DOHH2 (cell line): ENCODE results near the gene KCNH5.

Source experiments
- H3F3A ChIP-seq: fragments of 200-600 bp; sonication (generic), shearing (Covaris generic); 2 replicates; pipeline ENCODE4 v1.6.0; 2016; ENCODE audit warnings: antibody characterized with exemption, mild to moderate bottlenecking; ENCODE audit not compliant: control insufficient read depth, insufficient read depth
- H3K27ac ChIP-seq: fragments of 200-600 bp; sonication (generic); 2 replicates; pipeline ENCODE4 v1.5.1; 2014; ENCODE audit warnings: low read depth, mild to moderate bottlenecking, low read length, moderate library complexity
- H3K27me3 ChIP-seq: fragments of 200-600 bp; sonication (generic); 2 replicates; pipeline ENCODE4 v1.6.1; 2014; ENCODE audit warnings: mild to moderate bottlenecking, low read length, mixed read lengths; ENCODE audit not compliant: control insufficient read depth
- H3K36me3 ChIP-seq: fragments of 200-600 bp; sonication (generic); 2 replicates; pipeline ENCODE4 v1.6.1; 2014; ENCODE audit warnings: mild to moderate bottlenecking, low read length, moderate library complexity, mixed read lengths; ENCODE audit not compliant: control insufficient read depth
- H3K4me1 ChIP-seq: fragments of 200-600 bp; sonication (generic); 2 replicates; pipeline ENCODE4 v1.6.1; 2014; ENCODE audit warnings: mild to moderate bottlenecking, low read length, mixed read lengths; ENCODE audit not compliant: control insufficient read depth
- H3K4me2 ChIP-seq: fragments of 200-600 bp; sonication (generic); 2 replicates; pipeline ENCODE4 v1.6.0; 2014; ENCODE audit warnings: mild to moderate bottlenecking, low read length, moderate library complexity
- H3K4me3 ChIP-seq: fragments of 200-600 bp; sonication (generic); 2 replicates; pipeline ENCODE4 v1.5.1; 2014; ENCODE audit warnings: mild to moderate bottlenecking, low read length, mixed read lengths
- H3K79me2 ChIP-seq: fragments of 200-600 bp; sonication (generic); 2 replicates; pipeline ENCODE4 v1.6.1; 2014; ENCODE audit warnings: mild to moderate bottlenecking, low read length, mixed read lengths; ENCODE audit not compliant: control insufficient read depth
- H3K9me2 ChIP-seq: fragments of 200-600 bp; sonication (generic); replicated peaks from 2 replicates; pipeline ENCODE4 v1.6.1; 2014; ENCODE audit warnings: mild to moderate bottlenecking, low read length, mixed read lengths; ENCODE audit not compliant: control insufficient read depth
- H3K9me3 ChIP-seq: fragments of 200-600 bp; sonication (generic); 2 replicates; pipeline ENCODE4 v1.6.1; 2014; ENCODE audit warnings: antibody characterized with exemption, low read length, mixed read lengths; ENCODE audit not compliant: control insufficient read depth, insufficient read depth
- H4K20me1 ChIP-seq: fragments of 200-600 bp; sonication (generic); 2 replicates; pipeline ENCODE4 v1.6.0; 2014; ENCODE audit warnings: low read depth, mild to moderate bottlenecking, antibody characterized with exemption, low read length, moderate library complexity; ENCODE audit not compliant: control insufficient read depth, insufficient read depth
- CTCF ChIP-seq: fragments of 200-600 bp; sonication (generic); IDR thresholded peaks from one replicate; pipeline ENCODE4 v1.5.1; 2014; ENCODE audit warnings: antibody characterized with exemption, mild to moderate bottlenecking, low read depth, low read length; ENCODE audit not compliant: poor library complexity, severe bottlenecking
- EZH2phosphoT487 ChIP-seq: fragments of 200-600 bp; sonication (generic); IDR thresholded peaks from 2 replicates; pipeline ENCODE4 v1.6.1; 2017; ENCODE audit warnings: borderline replicate concordance, mild to moderate bottlenecking, antibody characterized with exemption, low read length, moderate library complexity, mixed read lengths

The KCNH5 gene

GRCh38 chr14:62854951-62855350, 190.3 kb downstream of the KCNH5 start:
- Histone ChIP-seq H3F3A (no peaks in the 10 kb centered on the region), H3K27me3 (no peaks in the 10 kb centered on the region), H3K27ac (no peak overlapping the region), H3K79me2 (no peaks in the 10 kb centered on the region), H3K4me3 (no peak overlapping the region), H3K4me2 (no peak overlapping the region), H4K20me1 (no peaks in the 10 kb centered on the region), H3K9me2 (no peaks in the 10 kb centered on the region), H3K4me1 (no peaks in the 10 kb centered on the region), H3K36me3 (no peaks in the 10 kb centered on the region), H3K9me3 (no peaks in the 10 kb centered on the region)
- TF ChIP-seq CTCF (no peak), EZH2phosphoT487 (no peak)

GRCh38 chr14:62847168-62847567, 198.1 kb downstream of the KCNH5 start:
- no peaks in the 10 kb centered on the region for H3K36me3 ChIP-seq
- H3K4me2 ChIP-seq: no peak overlapping the region
- no peaks in the 10 kb centered on the region for H3K27me3 ChIP-seq
- H3K9me3 ChIP-seq: no peaks in the 10 kb centered on the region
- no peak for TF ChIP-seq EZH2phosphoT487
- TF ChIP-seq CTCF: no peak
- no peaks in the 10 kb centered on the region for H3K4me1 ChIP-seq
- no peak overlapping the region for H3K27ac ChIP-seq
- H3K9me2 ChIP-seq: no peaks in the 10 kb centered on the region
- no peaks in the 10 kb centered on the region for H3K79me2 ChIP-seq
- no peaks in the 10 kb centered on the region for H3F3A ChIP-seq
- no peaks in the 10 kb centered on the region for H4K20me1 ChIP-seq
- H3K4me3 ChIP-seq: no peak overlapping the region

- Histone ChIP-seq H3K27ac (no peak overlapping the region), H3K27me3 (no peaks in the 10 kb centered on the region), H3K9me2 (no peaks in the 10 kb centered on the region), H3F3A (no peaks in the 10 kb centered on the region), H4K20me1 (no peaks in the 10 kb centered on the region), H3K4me2 (no peak overlapping the region), H3K9me3 (no peaks in the 10 kb centered on the region), H3K4me1 (no peaks in the 10 kb centered on the region), H3K36me3 (no peaks in the 10 kb centered on the region), H3K4me3 (no peak overlapping the region), H3K79me2 (no peaks in the 10 kb centered on the region)
- TF ChIP-seq EZH2phosphoT487: no peak
- TF ChIP-seq CTCF: no peak
Measured at GRCh38 chr14:62844546-62844945, 200.7 kb downstream of the KCNH5 start.

GRCh38 chr14:62824086-62824485, 221.2 kb downstream of the KCNH5 start:
- Histone ChIP-seq H3K36me3 (no peaks in the 10 kb centered on the region), H3K27me3 (no peaks in the 10 kb centered on the region), H4K20me1 (no peaks in the 10 kb centered on the region), H3K27ac (no peak overlapping the region), H3K9me3 (no peaks in the 10 kb centered on the region), H3K79me2 (no peaks in the 10 kb centered on the region), H3F3A (no peaks in the 10 kb centered on the region), H3K4me1 (no peaks in the 10 kb centered on the region), H3K4me3 (no peak overlapping the region), H3K9me2 (no peaks in the 10 kb centered on the region), H3K4me2 (no peak overlapping the region)
- TF ChIP-seq CTCF: no peak
